ENCODE results near the gene NAA16. TPM values are rescaled to one million over a fixed set of nuclear protein-coding genes. Genes with fewer than 3 reads are reported as not detected.
"Not testable (repeated sequence)": the region's sequence is repeated elsewhere in the genome, so short reads cannot be mapped to it uniquely, and the experiment has no call there.

NAA16 gene
- total RNA-seq, 1 experiment from 2014 or later, result 27.0 TPM

DNA sequence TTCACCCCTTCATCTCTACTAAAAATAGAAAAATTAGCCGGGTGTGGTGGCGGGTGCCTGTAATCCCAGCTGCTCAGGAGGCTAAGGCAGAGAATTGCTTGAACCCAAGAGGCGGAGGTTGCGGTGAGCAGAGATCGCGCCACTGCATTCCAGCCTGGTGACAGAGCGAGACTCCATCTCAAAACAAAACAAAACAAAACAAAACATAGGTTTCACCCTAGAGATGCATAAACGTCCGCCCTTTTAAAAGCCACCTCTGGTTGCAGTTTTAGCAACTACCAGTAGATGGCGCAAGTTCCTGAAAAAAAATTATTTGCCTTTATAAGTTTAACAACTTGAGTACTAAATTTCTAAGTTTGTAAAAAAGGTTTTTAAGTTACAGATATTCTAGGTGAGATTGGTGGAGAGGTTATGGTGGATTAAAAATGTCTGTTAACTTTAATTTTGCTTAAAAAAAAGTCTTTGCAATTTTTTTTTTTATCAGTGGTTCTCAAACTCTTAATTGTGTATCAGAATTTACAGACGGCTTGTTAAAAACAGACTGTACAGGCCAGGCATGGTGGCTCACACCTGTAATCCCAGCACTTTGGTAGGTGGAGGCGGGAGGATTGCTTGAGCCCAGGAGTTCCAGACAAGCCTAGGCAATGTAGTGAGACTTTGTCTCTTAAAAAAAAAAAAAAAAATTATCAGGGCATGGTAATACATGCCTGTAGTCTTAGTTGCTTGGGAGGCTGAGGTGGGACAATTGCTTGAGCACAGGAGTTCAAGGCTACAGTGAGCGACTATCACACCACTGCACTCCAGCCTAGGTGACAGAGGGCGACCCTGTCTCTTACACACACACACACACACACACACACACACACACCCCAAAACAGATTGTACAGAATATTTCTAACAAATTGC lies 42.1 kb downstream of the NAA16 start:
- Mint-ChIP-seq H3K4me1 (ENCODE audit: low read depth, unreplicated experiment) (peaks cover 8% of the 10 kb centered on the region), H3K27me3 (ENCODE audit: unreplicated experiment) (no peaks in the 10 kb centered on the region), H3K36me3 (ENCODE audit: insufficient read depth, unreplicated experiment) (peaks cover 19% of the 10 kb centered on the region), H3K27ac (ENCODE audit: unreplicated experiment) (no peak overlapping the region), H3K9me3 (ENCODE audit: low read depth, unreplicated experiment) (no peaks in the 10 kb centered on the region), H3K4me3 (ENCODE audit: low read depth, unreplicated experiment) (no peak overlapping the region)
- CTCF ChIA-PET, result no interaction called here
- TF ChIP-seq, protein P1, sequence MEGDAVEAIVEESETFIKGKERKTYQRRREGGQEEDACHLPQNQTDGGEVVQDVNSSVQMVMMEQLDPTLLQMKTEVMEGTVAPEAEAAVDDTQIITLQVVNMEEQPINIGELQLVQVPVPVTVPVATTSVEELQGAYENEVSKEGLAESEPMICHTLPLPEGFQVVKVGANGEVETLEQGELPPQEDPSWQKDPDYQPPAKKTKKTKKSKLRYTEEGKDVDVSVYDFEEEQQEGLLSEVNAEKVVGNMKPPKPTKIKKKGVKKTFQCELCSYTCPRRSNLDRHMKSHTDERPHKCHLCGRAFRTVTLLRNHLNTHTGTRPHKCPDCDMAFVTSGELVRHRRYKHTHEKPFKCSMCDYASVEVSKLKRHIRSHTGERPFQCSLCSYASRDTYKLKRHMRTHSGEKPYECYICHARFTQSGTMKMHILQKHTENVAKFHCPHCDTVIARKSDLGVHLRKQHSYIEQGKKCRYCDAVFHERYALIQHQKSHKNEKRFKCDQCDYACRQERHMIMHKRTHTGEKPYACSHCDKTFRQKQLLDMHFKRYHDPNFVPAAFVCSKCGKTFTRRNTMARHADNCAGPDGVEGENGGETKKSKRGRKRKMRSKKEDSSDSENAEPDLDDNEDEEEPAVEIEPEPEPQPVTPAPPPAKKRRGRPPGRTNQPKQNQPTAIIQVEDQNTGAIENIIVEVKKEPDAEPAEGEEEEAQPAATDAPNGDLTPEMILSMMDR (IDR thresholded peaks at IDR 0.05; ENCODE audit: unreplicated experiment), result no peak
- BruUV-seq (replicated peaks), result no TSS peak
- peak; percentile 24 for DNase-seq
- intact Hi-C loops (cut with micrococcal nuclease; ENCODE audit: unreplicated experiment), result no loop called here

DNA sequence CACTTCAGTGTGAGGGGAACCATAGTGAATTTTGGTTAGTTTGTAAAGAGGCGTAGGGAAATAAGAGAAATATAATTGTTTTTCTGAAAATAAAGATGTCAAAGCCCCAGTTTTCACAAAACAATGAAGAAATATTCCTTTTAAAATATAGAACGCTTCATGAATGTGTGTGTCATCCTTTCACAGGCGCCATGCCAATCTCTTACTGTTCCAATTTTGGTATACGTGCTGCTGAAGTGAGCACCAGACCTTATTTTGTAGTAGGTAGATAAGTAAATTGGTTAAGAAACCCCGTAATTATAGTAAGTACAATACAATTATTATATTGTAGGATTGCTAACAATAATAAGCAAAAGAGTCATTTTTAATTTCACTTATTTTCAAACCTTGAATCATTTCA lies 43.3 kb downstream of the NAA16 start:
- Mint-ChIP-seq H3K36me3 (ENCODE audit: insufficient read depth, unreplicated experiment) (peaks cover 19% of the 10 kb centered on the region), H3K27me3 (ENCODE audit: unreplicated experiment) (no peaks in the 10 kb centered on the region), H3K4me1 (ENCODE audit: low read depth, unreplicated experiment) (peaks cover 8% of the 10 kb centered on the region), H3K4me3 (ENCODE audit: low read depth, unreplicated experiment) (no peak overlapping the region), H3K9me3 (ENCODE audit: low read depth, unreplicated experiment) (no peaks in the 10 kb centered on the region), H3K27ac (ENCODE audit: unreplicated experiment) (no peak overlapping the region)
- intact Hi-C loops (cut with micrococcal nuclease; ENCODE audit: unreplicated experiment), result no loop called here
- CTCF ChIA-PET, result no interaction called here
- BruUV-seq (replicated peaks), result no TSS peak
- TF ChIP-seq, protein P1 (IDR thresholded peaks at IDR 0.05; ENCODE audit: unreplicated experiment), result no peak
- no peak for DNase-seq

DNA sequence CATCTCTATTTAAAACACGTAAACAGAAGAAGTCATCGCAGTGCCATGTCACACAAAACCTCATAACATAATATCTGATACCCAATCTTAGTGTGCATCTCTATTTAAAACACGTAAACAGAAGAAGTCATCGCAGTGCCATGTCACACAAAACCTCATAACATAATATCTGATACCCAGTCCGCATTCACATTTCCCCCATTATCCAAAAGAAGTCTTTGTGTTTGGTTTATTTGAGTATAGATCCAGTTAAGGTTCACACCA lies 45.2 kb downstream of the NAA16 start:
- BruUV-seq (replicated peaks); CTCF ChIA-PET: not testable (repeated sequence)

DNA sequence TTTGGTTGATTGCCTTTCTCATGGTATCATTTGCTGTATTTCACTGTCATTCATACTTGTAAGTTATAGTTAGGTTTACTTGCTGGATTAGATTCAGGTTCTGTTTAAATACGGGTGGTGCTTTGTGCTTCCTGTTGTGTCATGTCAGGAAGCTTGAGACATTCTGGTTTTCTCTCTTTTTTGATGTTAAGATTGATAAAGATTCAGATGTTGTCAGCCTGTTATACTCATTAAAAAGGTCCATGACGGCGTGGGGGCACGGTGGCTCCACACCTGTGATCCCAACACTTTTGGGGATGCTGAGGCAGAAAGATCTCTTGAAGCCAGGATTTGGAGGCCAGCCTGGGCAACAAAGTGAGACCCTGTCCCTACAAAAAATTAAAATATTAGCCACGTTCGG lies 45.7 kb downstream of the NAA16 start:
- H3K4me1 Mint-ChIP-seq (ENCODE audit: low read depth, unreplicated experiment), result peaks cover 8% of the 10 kb centered on the region
- DNase-seq, result no peak
- H3K9me3 Mint-ChIP-seq (ENCODE audit: low read depth, unreplicated experiment), result no peaks in the 10 kb centered on the region
- peaks cover 14% of the 10 kb centered on the region for H3K36me3 Mint-ChIP-seq (ENCODE audit: insufficient read depth, unreplicated experiment)
- TF ChIP-seq, protein P1 (IDR thresholded peaks at IDR 0.05; ENCODE audit: unreplicated experiment), result no peak
- no TSS peak for BruUV-seq (replicated peaks)
- no peaks in the 10 kb centered on the region for H3K27me3 Mint-ChIP-seq (ENCODE audit: unreplicated experiment)
- intact Hi-C loops (cut with micrococcal nuclease; ENCODE audit: unreplicated experiment), result no loop called here
- H3K4me3 Mint-ChIP-seq (ENCODE audit: low read depth, unreplicated experiment), result no peak overlapping the region
- CTCF ChIA-PET, result interaction anchor here (0.5 kb wide), 1 partner anchor 292 kb away, joined by 3 read pairs; no protein-coding TSS in a partner anchor
- no peak overlapping the region for H3K27ac Mint-ChIP-seq (ENCODE audit: unreplicated experiment)

More for the DNA sequence above, 45.2 kb downstream of the NAA16 start:
- H3K9me3 Mint-ChIP-seq (ENCODE audit: low read depth, unreplicated experiment); H3K4me1 Mint-ChIP-seq (ENCODE audit: low read depth, unreplicated experiment); H3K27ac Mint-ChIP-seq (ENCODE audit: unreplicated experiment); H3K27me3 Mint-ChIP-seq (ENCODE audit: unreplicated experiment); DNase-seq; intact Hi-C loops (cut with micrococcal nuclease; ENCODE audit: unreplicated experiment); H3K4me3 Mint-ChIP-seq (ENCODE audit: low read depth, unreplicated experiment): not testable (repeated sequence)
- peaks cover 14% of the 10 kb centered on the region for H3K36me3 Mint-ChIP-seq (ENCODE audit: insufficient read depth, unreplicated experiment)

DNA sequence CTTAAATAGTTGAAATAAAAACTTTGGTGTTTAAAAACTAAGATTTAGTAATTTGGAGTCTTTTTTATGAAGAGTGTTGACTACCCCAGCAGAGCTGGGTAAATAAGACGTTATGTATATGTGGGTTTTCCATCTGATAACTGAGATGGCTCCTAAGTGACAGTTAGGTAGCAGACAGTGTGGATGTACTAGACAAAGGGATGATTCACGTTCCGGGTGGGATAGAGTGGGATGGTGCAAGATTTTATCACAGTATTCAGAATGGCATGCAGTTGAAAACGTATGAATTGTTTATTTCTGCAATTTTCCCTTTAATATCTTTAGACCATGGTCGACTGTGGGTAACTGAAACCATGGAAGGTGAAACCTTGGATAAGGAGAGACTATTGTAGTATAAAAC lies 50.4 kb downstream of the NAA16 start:
- no peak overlapping the region for H3K4me3 Mint-ChIP-seq (ENCODE audit: low read depth, unreplicated experiment)

More for the DNA sequence above, 50.4 kb downstream of the NAA16 start:
- no peaks in the 10 kb centered on the region for H3K27me3 Mint-ChIP-seq (ENCODE audit: unreplicated experiment)
- TF ChIP-seq, protein P1 (IDR thresholded peaks at IDR 0.05; ENCODE audit: unreplicated experiment), result no peak
- H3K36me3 Mint-ChIP-seq (ENCODE audit: insufficient read depth, unreplicated experiment), result peaks cover 9% of the 10 kb centered on the region
- CTCF ChIA-PET, result no interaction called here
- intact Hi-C loops (cut with micrococcal nuclease; ENCODE audit: unreplicated experiment), result no loop called here
- H3K9me3 Mint-ChIP-seq (ENCODE audit: low read depth, unreplicated experiment), result no peaks in the 10 kb centered on the region
- no peaks in the 10 kb centered on the region for H3K4me1 Mint-ChIP-seq (ENCODE audit: low read depth, unreplicated experiment)
- BruUV-seq (replicated peaks), result no TSS peak
- DNase-seq, result no peak
- no peak overlapping the region for H3K27ac Mint-ChIP-seq (ENCODE audit: unreplicated experiment)

Data from Calu3 (cell line).